SIG-M5 (cell line): ENCODE data around the gene DCX.
"Not testable (repeated sequence)": the region's sequence is repeated elsewhere in the genome, so short reads cannot be mapped to it uniquely, and the experiment has no call there.

Source experiments
- DNase-seq: peaks from one replicate; lab custom pipeline; 2025; lab: John Stamatoyannopoulos, UW

Gene DCX

DNA sequence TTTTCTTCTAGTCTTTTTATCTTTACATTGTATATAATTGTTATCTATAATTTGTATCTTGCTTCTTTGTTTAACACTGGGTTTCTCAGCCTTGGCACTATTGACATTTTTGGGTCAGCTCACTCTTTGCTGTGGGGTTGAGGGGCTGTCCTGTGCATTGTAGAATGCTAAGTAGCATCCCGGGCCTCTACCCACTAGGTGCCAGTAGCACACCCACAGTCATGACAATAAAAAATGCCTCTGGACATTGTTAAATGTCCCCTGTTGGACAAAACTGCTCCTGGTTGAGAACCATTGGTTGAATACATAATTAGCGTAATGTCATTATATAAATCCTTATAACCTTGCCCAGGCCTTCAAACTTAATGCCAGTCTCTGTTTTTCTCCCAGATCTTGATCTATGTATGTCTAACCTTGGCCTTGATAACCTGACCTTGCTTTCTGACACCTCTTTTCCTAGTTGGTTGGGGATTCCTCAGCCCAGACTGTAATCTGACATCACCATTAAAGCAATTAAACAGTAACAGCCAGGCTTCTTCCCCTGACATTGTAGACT is 46.1 kb downstream of the DCX start:
- DNase-seq: no peak

DNA sequence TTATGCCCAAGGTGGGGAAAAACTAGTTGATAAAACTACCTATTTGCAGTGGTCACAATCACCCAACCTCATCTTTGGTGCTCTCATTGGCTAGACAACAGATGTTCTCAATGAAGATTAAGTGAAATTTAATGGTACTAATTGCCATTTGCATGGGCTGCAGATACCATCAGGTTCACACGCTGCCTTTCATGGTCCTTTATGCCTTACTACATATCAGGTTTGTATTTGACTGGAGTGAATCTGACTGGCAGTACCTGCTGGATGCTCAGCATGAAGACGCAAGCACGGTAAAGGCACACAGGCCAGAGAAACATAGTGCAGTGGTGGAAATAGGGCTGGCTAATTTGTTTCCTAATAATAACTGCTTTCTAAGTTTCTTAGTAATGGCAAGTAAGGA is 48.3 kb downstream of the DCX start:
- DNase-seq: no peak

DNA sequence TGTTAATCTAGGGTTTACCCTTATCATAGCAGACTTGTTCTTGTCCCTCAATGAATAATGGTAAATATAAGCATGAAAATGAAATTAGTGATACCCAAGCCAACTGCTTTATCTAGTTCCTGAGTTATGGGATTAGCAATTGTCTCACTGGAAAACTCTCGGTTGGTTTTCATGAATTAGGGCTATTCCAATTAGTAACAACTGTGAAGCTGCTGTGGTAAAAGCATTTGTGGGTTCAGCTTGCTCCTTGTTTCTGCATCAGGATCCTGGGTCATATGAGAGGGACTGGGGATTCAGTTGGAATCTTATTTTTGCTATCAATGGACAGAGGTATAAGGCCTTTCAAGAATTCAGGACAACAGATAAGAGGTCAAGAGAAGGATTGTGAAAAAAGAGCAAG is 50.2 kb downstream of the DCX start:
- DNase-seq: no peak

DNA sequence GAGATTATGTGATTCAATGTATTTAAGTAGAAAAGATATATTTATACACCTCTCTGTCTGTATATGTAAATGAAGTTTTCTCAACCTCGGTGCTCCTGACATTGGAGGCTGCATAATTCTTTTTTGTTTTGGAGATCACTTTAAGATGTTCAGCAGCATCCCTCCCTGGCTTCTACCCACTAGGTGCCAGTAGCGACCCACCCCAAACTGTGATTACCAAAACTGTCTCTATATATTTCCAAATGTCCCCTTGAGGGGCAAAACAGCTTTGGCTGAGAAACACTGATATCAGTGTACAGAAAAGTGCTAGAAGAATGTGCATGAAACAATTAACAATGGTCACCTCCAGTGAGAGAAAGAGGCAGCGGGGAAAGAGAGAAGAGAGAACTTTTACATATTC is 51.2 kb downstream of the DCX start:
- no peak for DNase-seq

DNA sequence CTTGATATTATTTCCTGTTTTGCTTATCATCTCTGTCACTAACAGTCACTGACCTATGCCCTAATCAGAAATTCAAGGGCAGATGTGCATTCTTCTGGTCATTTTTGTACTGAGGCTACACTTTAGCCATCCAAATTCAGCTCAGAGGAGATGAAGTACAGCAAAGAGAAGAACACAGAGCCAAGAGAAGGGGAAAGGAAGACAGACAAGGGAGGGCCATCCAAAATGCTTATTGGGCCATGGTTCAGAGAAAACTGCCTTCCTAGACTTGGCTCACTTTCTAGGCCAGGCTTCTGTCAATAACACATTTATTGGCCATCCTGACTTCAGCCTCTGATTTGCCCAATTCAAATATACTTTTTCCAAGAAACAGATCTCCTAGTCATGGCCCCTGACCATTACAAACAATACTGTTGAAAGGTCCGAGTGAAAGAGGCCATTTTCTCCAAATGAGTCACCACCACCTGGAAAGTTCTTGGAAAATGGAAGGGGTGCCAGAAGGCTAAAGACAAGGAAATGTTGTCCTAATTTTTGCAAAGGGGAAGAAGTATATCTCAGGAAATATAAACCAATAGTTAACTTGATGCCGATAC is 56.4 kb downstream of the DCX start:
- no peak for DNase-seq

DNA sequence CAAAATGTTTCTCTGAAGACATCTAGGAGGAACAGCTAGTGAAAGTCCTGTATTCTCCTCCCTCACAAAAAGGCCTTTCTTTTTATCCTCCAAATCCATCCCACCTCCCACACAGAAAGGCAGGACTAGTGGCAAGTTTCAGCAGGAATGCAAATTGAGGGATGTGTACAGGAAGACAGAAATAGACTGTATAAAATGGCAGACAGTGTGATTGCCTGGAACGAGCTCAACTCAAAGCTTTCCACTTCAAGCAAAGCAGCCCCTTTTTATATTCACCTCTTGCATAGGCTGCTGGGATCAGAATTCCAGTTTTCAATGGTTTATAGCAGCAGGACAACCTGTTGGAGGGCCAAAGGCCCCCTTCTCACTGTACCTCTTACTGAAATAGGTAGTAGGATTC is 57.5 kb downstream of the DCX start:
- DNase-seq: no peak

DNA sequence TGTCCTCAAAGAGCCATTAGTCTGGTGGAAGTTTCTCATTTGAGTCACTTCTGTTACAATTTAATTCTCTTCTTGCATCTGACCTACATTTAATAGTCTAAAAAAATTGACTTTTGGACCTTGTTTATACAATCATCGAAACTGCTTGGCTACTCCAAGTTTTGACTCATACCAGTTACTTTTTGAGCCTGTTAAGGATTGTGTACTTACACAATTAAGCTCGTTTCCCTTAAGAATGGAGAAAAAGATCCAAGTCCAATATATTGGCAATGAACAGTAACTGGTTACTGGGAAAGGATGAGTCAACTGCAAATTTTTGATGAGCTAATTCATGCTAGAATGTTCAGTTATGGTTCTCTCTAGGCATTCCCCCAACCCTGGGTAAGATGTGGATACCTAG is 58.2 kb downstream of the DCX start:
- DNase-seq: no peak

DNA sequence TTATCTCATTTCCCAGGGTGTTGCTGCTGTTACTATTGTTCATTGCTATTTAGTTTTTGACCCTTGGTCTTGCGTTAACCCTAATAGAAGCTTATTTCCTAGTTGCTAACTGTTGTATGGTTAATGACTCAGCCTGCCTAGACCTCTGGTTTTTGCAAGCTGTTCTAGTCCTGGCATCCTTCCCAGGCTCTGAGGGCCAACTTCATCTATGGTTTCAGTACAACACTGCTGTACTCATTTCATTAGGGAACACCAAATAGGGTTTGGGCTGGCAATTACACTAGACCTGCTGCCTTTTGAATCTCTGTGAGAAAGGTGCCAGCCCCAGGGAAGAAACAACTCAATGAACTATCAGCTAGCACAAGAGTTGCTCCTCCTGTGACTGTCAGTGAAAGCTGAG is 59.6 kb downstream of the DCX start:
- DNase-seq: no peak

DNA sequence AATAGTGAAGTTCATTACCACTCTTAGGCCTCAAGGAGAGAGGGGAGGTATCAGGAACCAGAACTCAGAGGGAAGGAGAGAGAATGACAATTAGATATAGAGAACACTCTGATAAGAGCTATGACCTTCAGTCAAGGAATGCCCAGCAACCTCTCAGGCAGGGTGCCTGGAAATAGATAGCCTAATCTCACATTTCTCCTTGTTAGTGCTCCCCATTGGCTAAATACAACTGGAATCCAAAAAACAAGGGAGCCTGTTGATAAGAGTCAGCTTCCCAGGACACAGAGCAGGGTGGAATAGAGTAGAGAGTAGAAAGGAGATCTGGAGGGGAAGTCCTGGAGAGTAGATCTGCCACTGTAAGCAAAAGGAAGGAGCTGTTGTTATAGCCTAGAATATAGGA is 62.1 kb downstream of the DCX start:
- DNase-seq: no peak

DNA sequence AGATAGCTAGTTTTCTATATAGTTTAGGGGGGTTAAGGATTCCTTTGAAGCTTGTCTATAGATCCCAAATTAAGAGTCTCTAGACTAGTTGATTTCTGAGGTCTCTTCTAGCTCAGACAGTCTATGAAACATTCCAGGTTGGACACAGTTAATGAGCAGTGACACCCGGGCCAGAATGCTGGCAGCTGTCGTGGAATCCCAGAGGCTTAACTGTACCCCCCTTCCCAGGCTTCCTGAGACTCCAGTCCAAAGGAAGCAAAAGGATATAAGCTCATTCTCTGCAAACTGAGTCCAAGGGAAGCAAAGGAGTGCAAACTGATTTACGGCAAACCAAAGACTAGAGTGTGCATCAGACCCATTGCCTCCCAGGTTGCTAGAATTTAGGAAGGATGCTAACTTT is 62.9 kb downstream of the DCX start:
- DNase-seq: no peak

DNA sequence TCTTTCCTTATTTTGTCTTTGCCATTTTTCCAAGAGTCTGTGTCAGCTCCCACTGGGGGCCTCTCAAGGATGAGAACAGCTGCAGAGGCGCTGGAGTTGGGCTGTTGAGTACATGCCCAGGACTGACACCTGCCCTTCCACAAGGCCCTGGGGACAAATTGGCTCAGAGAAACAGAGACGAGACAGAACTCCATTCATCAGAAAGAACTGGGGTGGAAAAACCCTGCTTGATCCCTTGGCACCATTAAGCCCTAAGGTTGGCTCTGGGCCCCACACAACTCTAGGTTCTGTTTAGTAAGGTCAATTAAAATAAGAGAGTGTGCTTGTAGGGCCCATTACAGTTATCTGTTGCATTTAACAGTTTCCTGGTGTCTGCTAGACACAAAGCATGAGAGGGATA is 63.6 kb downstream of the DCX start:
- DNase-seq: no peak

DNA sequence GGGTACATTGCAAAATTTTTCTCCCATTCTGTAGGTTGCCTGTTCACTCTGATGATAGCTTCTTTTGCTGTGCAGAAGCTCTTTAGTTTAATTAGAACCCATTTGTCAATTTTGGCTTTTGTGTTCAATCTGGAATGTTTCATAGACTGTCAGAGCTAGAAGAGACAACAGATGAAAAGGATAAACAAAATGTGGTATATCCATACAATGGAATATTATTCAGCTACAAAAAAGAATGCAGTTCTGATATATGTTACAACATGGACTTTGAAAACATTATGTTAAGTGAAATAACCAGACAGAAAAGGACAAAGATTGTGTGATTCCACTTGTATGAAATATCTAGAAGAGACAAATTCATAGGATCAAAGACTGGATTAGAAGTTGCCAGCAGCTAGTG is 65.8 kb downstream of the DCX start:
- DNase-seq: not testable (repeated sequence)

DNA sequence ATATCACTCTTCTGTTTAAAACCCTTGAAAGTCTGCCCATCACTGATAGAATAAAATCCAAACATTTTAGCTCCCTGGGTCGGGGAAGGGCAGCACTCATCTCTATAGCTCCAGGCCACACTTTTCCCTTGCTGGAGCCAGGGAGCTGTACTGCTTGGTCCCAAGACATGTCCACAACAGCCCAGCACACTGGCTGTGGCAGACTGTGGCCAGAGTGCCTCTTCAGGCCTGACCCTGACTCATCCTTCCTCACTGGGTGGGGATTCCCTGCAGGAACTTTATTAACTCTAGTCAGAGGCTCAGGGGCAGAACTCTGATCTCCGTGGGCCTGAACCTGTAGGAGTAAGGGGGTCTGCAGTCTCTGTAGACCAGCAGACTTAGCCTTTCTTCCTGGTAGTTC is 71.9 kb downstream of the DCX start:
- DNase-seq: no peak

DNA sequence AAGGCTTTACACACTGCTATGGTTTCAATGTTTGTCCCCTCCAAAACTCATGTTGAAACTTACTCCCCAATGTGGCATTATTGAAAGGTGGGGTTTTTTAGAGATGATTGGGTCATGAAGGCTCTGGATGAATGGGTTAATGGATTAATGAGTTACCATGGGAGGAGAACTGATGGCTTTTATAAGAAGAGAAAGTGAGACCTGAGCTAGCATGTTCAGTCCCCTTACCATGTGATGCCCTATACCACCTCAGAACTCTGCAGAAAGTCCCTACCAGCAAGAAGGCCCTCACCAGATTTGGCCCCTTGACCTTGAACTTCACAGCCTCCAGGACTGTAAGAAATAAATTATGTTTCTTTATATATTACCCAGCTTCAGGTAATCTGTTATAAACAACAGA is 72.8 kb downstream of the DCX start:
- no peak for DNase-seq

DNA sequence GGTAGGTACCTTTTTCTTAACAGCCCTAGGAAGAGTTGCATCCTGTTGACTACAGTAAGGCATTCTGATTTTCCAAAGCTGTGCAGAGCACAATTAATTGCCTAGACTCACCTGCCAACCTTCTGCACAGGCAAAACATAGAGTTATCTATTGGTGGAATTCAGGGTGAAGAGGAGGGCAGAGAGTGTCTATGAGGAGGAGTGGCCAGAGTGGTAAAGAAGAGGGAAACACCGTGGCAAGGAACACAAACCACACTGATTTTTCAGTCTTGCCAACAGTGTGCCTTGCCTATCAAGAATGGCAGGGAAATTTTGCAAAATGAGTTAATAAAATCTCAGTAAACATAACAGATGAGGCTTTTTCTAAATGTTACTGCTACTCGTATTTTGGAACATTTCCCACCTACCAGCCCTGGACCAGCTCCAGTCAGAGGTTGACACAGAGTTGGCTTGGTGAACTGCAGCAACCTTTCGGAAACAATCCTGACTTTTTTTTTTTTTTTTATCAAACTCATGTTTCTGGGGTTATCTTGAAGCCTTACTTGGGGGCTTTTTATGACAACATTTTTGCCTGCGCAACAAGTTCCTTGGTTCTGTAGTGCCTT is 73.8 kb downstream of the DCX start:
- no peak for DNase-seq

DNA sequence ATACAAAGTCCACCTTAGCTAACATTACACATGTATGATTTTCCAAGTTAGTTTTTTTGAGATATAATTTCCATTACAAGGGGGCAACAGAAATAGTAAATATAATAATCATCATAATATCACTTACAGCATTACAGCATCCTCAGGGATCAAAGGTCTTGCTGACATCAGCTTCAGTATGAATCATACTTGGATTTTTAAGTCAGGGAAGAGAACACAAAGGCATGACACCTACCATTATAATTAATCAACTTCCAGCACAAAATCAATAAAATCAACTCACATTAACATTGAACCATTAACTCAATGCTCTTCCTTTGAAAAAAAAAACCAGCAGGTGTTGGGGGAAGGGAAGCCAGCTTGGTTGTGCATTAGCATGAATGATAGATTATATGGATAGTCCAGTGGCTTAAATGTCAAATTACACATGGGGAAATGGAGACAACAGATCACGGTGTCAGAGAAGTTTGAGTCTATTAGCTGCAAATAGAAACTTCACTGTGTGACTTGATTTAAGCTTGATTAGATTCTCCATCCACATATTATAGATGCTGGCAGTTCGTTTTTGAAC is 74.8 kb downstream of the DCX start:
- DNase-seq: no peak

DNA sequence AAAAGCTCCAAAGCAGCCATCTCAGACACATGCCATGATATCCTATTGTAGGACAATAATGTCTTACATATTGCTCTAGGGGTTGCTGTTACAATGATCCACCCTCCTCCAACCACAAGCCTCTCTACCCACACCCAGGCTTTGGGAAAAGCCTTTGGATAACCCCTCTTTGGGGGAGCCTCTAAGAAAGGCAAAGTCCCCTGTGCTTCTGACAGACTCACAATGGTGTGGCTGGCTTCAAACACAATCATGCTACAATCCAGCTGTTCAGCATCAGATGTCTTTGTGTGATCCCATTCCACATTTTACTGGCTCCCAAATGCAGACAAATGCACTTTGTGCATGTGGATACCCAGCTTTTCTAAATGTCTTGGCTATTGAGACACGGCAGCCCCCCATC is 75.9 kb downstream of the DCX start:
- DNase-seq: no peak

DNA sequence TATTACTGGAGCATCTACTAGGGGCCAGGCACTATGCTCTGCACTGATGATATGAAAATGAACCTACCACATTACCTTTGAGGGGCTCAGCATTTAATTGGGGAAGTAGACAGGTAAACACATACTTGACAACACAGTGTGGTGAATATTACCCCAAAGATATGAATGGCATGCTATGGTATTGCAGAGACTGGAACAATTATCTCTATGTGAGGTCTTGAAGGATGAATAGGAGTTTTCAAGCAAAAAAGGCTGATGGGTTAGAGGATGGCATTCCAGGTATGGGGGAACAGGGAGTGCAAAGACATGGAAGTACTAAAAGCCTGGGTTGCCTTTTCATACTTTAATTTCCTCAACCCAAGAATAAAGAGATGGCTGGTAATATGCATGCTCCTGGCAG is 82.6 kb downstream of the DCX start:
- DNase-seq: no peak

DNA sequence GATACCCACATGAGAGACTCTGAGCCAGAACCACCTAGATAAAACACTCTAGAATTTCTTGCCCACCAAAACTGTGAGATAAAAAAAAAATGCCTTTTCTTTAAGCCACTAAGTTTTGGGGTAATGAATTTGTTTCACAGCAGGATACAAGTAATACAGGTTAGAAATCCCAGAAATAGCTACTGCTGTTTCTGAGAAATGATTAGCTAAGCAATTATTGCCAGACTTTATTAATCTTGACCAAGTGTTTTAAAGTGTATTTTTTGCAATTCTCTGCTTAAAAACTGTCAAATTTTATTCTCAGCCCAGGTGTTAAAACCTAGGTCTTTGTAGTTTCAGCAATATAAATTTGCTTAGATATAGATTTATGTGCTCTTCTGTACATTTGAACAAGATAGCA is 83.1 kb downstream of the DCX start:
- DNase-seq: no peak

DNA sequence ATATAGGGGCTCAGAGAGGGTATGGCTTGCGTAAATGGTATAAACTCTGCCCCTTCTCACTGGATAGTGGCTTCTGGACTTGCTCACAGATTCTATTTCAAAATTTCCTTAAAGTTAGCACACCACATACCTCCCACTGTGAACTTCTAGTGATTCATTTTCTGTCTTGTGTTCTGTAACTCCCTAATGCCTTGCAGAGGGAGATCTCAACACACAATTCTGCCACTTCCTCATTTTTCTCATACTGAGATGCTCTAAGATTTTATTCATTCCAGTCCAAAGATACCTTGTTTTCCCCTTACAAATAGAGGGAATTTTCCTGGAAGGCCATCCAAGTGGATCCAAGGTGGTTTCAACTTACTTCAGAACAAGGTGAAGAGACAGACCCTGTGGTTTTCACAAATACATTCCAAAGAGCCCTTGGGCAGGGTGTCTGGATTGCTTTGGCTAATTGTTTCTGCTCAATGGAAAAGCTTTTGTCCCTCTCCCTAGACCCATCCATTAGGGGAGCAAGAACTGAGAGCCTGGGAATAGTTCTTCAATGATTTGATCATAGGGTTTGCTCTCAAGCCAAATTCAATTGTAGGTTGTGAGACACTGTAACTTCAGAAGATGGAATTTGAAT is 89.6 kb downstream of the DCX start:
- no peak for DNase-seq

DNA sequence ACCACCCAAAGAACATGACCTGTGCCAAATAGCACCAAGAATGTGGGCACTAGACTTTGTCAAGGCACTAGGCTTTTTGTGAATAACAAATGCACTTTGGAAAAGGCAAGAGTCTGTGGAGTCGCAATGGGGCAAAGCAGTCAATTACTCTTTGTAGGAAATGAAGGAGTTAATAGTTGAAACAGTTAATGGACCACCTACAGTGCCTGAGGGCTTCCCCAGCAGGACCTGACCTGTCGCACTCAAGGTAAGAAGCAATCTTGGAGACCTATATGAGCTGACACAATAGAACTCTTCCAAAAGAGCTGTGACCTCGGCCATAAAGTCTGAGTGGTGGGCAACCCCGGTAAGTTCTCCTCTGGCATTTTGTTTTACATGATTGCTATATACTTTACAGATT is 92.5 kb downstream of the DCX start:
- no peak for DNase-seq

DNA sequence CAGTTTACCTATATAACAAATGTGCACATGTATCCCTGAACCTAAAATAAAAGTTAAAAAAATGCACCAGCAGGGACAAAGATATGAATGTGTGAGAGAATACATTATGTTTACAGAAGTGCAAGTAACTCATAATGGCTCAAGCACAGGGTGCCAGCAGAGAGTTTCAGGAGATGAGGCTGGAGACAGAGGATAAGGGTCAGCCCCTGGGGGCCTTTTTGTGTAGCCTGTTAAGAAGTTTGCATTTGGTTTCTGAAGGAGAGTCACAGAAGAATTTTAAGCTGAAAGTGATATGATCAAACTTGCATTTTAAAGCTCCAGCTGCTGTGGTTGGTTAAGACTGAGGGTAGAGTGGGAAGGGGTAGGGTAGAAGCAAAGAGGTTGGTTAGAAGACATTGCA is 93.1 kb downstream of the DCX start:
- no peak for DNase-seq

DNA sequence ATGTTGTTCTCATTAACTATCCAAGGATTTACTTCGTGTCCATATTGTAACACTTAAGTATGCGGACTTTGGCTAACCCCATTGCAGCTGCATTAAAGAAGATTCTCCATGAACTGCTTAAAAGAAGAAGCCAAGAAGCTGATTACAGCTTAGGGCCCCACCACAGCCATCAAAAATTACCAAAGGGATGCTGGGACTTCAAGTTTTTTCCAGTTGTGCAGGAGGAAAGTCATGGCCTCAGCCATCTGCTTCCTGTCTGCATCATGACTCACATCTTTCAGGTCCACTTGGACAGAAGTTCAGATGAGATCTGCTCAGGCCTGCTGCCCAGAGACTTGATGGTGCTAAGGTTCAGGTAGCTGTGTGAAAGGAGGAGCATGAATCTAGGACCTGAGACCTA is 102.9 kb downstream of the DCX start:
- DNase-seq: no peak

DNA sequence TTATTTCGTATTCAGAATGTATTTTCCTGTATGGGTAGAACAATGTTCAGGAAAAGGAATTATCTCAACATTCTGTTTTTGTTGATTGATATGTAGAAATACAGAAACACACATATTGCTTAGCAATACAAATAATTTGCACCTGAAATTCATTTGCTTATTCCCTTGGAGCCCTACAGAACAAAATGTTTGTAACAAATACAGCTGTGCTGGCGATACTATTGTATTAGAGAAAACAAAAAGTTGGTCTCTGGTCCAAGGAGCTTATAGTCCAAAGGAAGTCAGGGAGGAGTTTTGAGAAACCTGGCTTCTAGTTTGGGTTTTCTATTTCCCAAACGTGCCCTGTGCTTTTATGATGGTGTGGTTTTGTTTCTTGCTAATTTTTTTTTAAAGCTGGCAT is 104.0 kb downstream of the DCX start:
- no peak for DNase-seq
